Heart left ventricle (tissue), 16 donors: Measurements from ENCODE around the gene NUP42. TPM values are rescaled to one million over a fixed set of nuclear protein-coding genes. Genes with fewer than 3 reads are reported as not detected.
A peak's percentile ranks its signal among the peaks of the same experiment; 100 is the strongest.

Source experiments
- ATAC-seq, 4 donors: fragments of 200-7000 bp; cut with Tn5 transposase; one replicate each; pipeline ENCODE4 v1.9.1; 2020 to 2022; ENCODE audit warnings: moderate library complexity in 4 of 4, mild to moderate bottlenecking in 3 of 4, moderate number of reproducible peaks in 1 of 4
- DNase-seq, 5 donors: peaks; one replicate each; pipeline ENCODE4 v3.0.0-alpha.2; 2020
- H3K27ac ChIP-seq, 12 donors: fragments of 200-600 bp; sonication (generic) in 4 of 12; one replicate each; pipeline versions ENCODE4 v1.5.0 to v1.8.0; 2016 to 2022; ENCODE audit warnings: mild to moderate bottlenecking in 2 of 12
- H3K27me3 ChIP-seq, 9 donors: fragments of 200-600 bp; sonication (generic) in 2 of 9; one replicate each; pipeline versions ENCODE4 v1.5.1 to v1.8.0; 2016 to 2022; ENCODE audit warnings: mild to moderate bottlenecking in 3 of 9
- H3K36me3 ChIP-seq, 9 donors: fragments of 200-600 bp; sonication (generic) in 2 of 9; one replicate each; pipeline versions ENCODE4 v1.5.0 to v1.8.0; 2018 to 2022; ENCODE audit warnings: mild to moderate bottlenecking in 2 of 9
- H3K4me1 ChIP-seq, 12 donors: fragments of 200-600 bp; sonication (generic) in 4 of 12; one replicate each; pipeline versions ENCODE4 v1.5.0 to v1.8.0; 2016 to 2022; ENCODE audit warnings: mild to moderate bottlenecking in 3 of 12
- H3K4me3 ChIP-seq, 12 donors: fragments of 200-600 bp; sonication (generic) in 4 of 12; one replicate each; pipeline versions ENCODE4 v1.5.0 to v1.8.0; 2017 to 2022; ENCODE audit warnings: mild to moderate bottlenecking in 9 of 12, moderate library complexity in 4 of 12
- H3K9me3 ChIP-seq, 12 donors: fragments of 200-600 bp; sonication (generic) in 4 of 12; one replicate each; pipeline versions ENCODE4 v1.5.0 to v1.8.0; 2016 to 2022; ENCODE audit warnings: mild to moderate bottlenecking in 1 of 12
- CTCF ChIP-seq, 12 donors: fragments of 200-600 bp; sonication (generic) in 4 of 12; IDR thresholded peaks; one replicate each; pipeline versions ENCODE4 v1.5.0 to v1.8.0; 2018 to 2022; ENCODE audit warnings: antibody characterized with exemption in 12 of 12, mild to moderate bottlenecking in 5 of 12
- POLR2A ChIP-seq, 2 donors: fragments of 450-650 bp; IDR thresholded peaks; one replicate each; pipeline ENCODE4 v1.6.1; 2017; ENCODE audit warnings: antibody characterized with exemption in 2 of 2, mild to moderate bottlenecking in 2 of 2, moderate library complexity in 2 of 2
- WGBS, 4 donors: extraction: QIAGEN DNeasy Blood & Tissue Kit in 2 of 4; methylation state at CpG; one replicate each; pipeline versions ENCODE4 v1.1.5 to v1.1.7; 2013 to 2018; 5-methylcytosine and 5-hydroxymethylcytosine counted together
- intact Hi-C, 10 donors: fragments of 100-400 bp; cut with DNase I; formaldehyde crosslinking; loops; one replicate each; pipeline versions ENCODE4 v1.11.1 to v1.14.2; 2022
- polyA plus RNA-seq, 2 donors: library from polyadenylated mRNA; stranded (reverse); fragments of 200-250 nt; gene quantifications; one replicate each; pipeline ENCODE4 v1.2.3, GENCODE V29; 2013
- total RNA-seq, 9 donors: library from RNA; depleted of rRNA in 2 of 9; stranded (reverse); fragments of >200 nt in 2 of 9; fragmentation: NEBNext Ultra II Directional in 3 of 9; extraction: Animal tissue kit (Norgen Biotek cat#: 25700) in 3 of 9; gene quantifications; one replicate each; pipeline versions ENCODE4 v1.1.0 to v1.2.4, GENCODE V29; 2016 to 2023
- donor health status: ischemic (EF 13 %, LVEDD 7.1; RV severe dilation, severe dysfunction).
- donor health status: healthy with polysubstance abuse.
- donor health status: DM: no; HTN: yes; CAD: no.
- donor health status: DM: no; HTN: no; CAD: no.
- donor health status: ischemic (EF 25% LVEDD 6.9; RV normal size, moderate dysfunction).
- donor health status: ischemic (EF 25% LVEDD 5.7; RV mildly dilated, moderate dysfunction).
- donor health status: healthy.
- donor health status: DM: yes; HTN: yes; CAD: no.
- donor health status: ischemic (EF 35%, LVEDD 5.7; RV mildly dilated, moderate dysfunction).
- donor health status: nonischemic (EF 11% LVEDD 7.7; RV severe dilation, severe dysfunction).
- donor health status: DM: yes; HTN: yes; CAD: no.
- donor health status: PGD.
- donor health status: ischemic (EF 29% LVEDD 5.4; RV normal size, mild dysfunction).
- donor health status: nonischemic (EF 23%, LVEDD 6.1; RV moderate dilation, normal function).

Gene NUP42
- total and polyA plus RNA-seq, 11 donors = 12.7 to 26.1 (median 19.3) TPM

- Histone ChIP-seq H3K36me3 (peaks cover 0 to 10% (median 6%) of the 10 kb centered on the region in 9 donors), H3K4me1 (peaks cover 0 to 25% (median 0%) of the 10 kb centered on the region in 12 donors), H3K27ac (no peak overlapping the region), H3K27me3 (no peaks in the 10 kb centered on the region), H3K9me3 (peaks cover 0 to 11% (median 0%) of the 10 kb centered on the region in 12 donors), H3K4me3 (no peak overlapping the region)
- TF ChIP-seq CTCF (IDR thresholded peaks at IDR 0.05) = no peak
- no peak for TF ChIP-seq POLR2A (IDR thresholded peaks at IDR 0.05)
- 33 to 53% (median 47%) methylated on average over 1 of the region's 1 CpG for WGBS, 4 donors
- ATAC-seq (no peak), DNase-seq (no peak)
- intact Hi-C loops = no loop called here
Observed at GRCh38 chr7:23136216-23136615, 45.6 kb upstream of the NUP42 start.

- ATAC-seq = no peak
- 78 to 84% (median 80%) methylated on average over 6 of the region's 6 CpGs for WGBS, 4 donors
Observed at GRCh38 chr7:23157679-23158078, 24.2 kb upstream of the NUP42 start.

GRCh38 chr7:23158546-23158945 lies 23.3 kb upstream of the NUP42 start:
- intact Hi-C loops = no loop called here
- peaks cover 0 to 77% (median 42%) of the 10 kb centered on the region in 9 donors for H3K36me3 ChIP-seq
- no peaks in the 10 kb centered on the region for H3K9me3 ChIP-seq
- no peak for TF ChIP-seq POLR2A (IDR thresholded peaks at IDR 0.05)
- no peak for TF ChIP-seq CTCF (IDR thresholded peaks at IDR 0.05)
- ATAC-seq (peak in 1 of 4 donors; percentile 51), DNase-seq (no peak)
- H3K4me1 ChIP-seq = peaks cover 0 to 17% (median 0%) of the 10 kb centered on the region in 12 donors
- H3K27ac ChIP-seq = no peak overlapping the region
- no peak overlapping the region for H3K4me3 ChIP-seq
- no peaks in the 10 kb centered on the region for H3K27me3 ChIP-seq
- 86 to 97% (median 92%) methylated on average over 2 of the region's 2 CpGs for WGBS, 4 donors

More at GRCh38 chr7:23157679-23158078, 24.2 kb upstream of the NUP42 start:
- TF ChIP-seq POLR2A (IDR thresholded peaks at IDR 0.05) (no peak), CTCF (IDR thresholded peaks at IDR 0.05) (no peak)
- H3K4me3 ChIP-seq = no peak overlapping the region
- H3K27me3 ChIP-seq = no peaks in the 10 kb centered on the region
- no peak for DNase-seq
- peaks cover 0 to 17% (median 0%) of the 10 kb centered on the region in 12 donors for H3K4me1 ChIP-seq
- H3K9me3 ChIP-seq = no peaks in the 10 kb centered on the region
- intact Hi-C loops = no loop called here
- H3K36me3 ChIP-seq = peaks cover 0 to 85% (median 48%) of the 10 kb centered on the region in 9 donors
- H3K27ac ChIP-seq = no peak overlapping the region

GRCh38 chr7:23161482-23161881 lies 20.4 kb upstream of the NUP42 start:
- Histone ChIP-seq H3K4me3 (no peak overlapping the region), H3K27me3 (no peaks in the 10 kb centered on the region), H3K27ac (no peak overlapping the region), H3K4me1 (peaks cover 0 to 17% (median 0%) of the 10 kb centered on the region in 12 donors), H3K36me3 (peaks cover 0 to 65% (median 35%) of the 10 kb centered on the region in 9 donors), H3K9me3 (no peaks in the 10 kb centered on the region)
- intact Hi-C loops = loop anchor here in 2 of 10 donors (5.0 to 10.0 kb wide), 2 partner anchors 34 to 607 kb away; no protein-coding TSS in a partner anchor
- no peak for TF ChIP-seq POLR2A (IDR thresholded peaks at IDR 0.05)
- TF ChIP-seq CTCF (IDR thresholded peaks at IDR 0.05) = no peak
- 43 to 65% (median 62%) methylated on average over 1 of the region's 1 CpG for WGBS, 4 donors
- ATAC-seq (peak in 2 of 4 donors; percentile 43 to 72), DNase-seq (no peak)
